ENCODE measurements around the gene SPATA46. TPM values are rescaled to one million over a fixed set of nuclear protein-coding genes. Genes with fewer than 3 reads are reported as not detected.

Gene SPATA46
- total RNA-seq, 1 experiment from 2014 or later: not detected

- CTCF ChIA-PET: interaction anchor here (0.5 to 1.0 kb wide), 2 partner anchors 16 to 420 kb away, joined by 3 read pairs; no protein-coding TSS in a partner anchor
- TF ChIP-seq CTCF (IDR thresholded peaks at IDR 0.05; ENCODE audit: unreplicated experiment): no peak
- peak; percentile 67 for DNase-seq
- H3K27me3 Mint-ChIP-seq (ENCODE audit: unreplicated experiment): no peaks in the 10 kb centered on the region
- H3K4me1 Mint-ChIP-seq (ENCODE audit: low read depth, unreplicated experiment): peaks cover 31% of the 10 kb centered on the region
- H3K9me3 Mint-ChIP-seq (ENCODE audit: low read depth, unreplicated experiment): no peaks in the 10 kb centered on the region
- peaks cover 10% of the 10 kb centered on the region for H3K36me3 Mint-ChIP-seq (ENCODE audit: insufficient read depth, unreplicated experiment)
- peak overlapping the region; percentile 26 for H3K27ac Mint-ChIP-seq (ENCODE audit: unreplicated experiment)
- no TSS peak for BruUV-seq (replicated peaks)
- intact Hi-C loops (cut with micrococcal nuclease; ENCODE audit: unreplicated experiment): no loop called here
- H3K4me3 Mint-ChIP-seq (ENCODE audit: low read depth, unreplicated experiment): no peak overlapping the region
These were observed 3.0 kb downstream of the SPATA46 start for GRCh38 chr1:162373541-162374260.

- TF ChIP-seq CTCF (IDR thresholded peaks at IDR 0.05; ENCODE audit: unreplicated experiment): no peak
- CTCF ChIA-PET: interaction anchor here (1.0 to 2.4 kb wide), 3 partner anchors 8 to 17 kb away, joined by 3 to 13 read pairs (median 3); partner anchors contain the start of gene C1orf226
- Mint-ChIP-seq H3K27ac (ENCODE audit: unreplicated experiment) (peak overlapping the region; percentile 50), H3K36me3 (ENCODE audit: insufficient read depth, unreplicated experiment) (peaks cover 10% of the 10 kb centered on the region), H3K27me3 (ENCODE audit: unreplicated experiment) (no peaks in the 10 kb centered on the region), H3K4me1 (ENCODE audit: low read depth, unreplicated experiment) (peaks cover 31% of the 10 kb centered on the region), H3K9me3 (ENCODE audit: low read depth, unreplicated experiment) (no peaks in the 10 kb centered on the region), H3K4me3 (ENCODE audit: low read depth, unreplicated experiment) (no peak overlapping the region)
- intact Hi-C loops (cut with micrococcal nuclease; ENCODE audit: unreplicated experiment): no loop called here
- no TSS peak for BruUV-seq (replicated peaks)
- DNase-seq: no peak
These were observed 3.6 kb downstream of the SPATA46 start for GRCh38 chr1:162373072-162373427.

- no TSS peak for BruUV-seq (replicated peaks)
- Mint-ChIP-seq H3K27me3 (ENCODE audit: unreplicated experiment) (no peaks in the 10 kb centered on the region), H3K27ac (ENCODE audit: unreplicated experiment) (peak overlapping the region; percentile 50), H3K9me3 (ENCODE audit: low read depth, unreplicated experiment) (no peaks in the 10 kb centered on the region), H3K4me3 (ENCODE audit: low read depth, unreplicated experiment) (no peak overlapping the region), H3K4me1 (ENCODE audit: low read depth, unreplicated experiment) (peaks cover 31% of the 10 kb centered on the region), H3K36me3 (ENCODE audit: insufficient read depth, unreplicated experiment) (peaks cover 10% of the 10 kb centered on the region)
- CTCF ChIA-PET: interaction anchor here (1.3 to 2.4 kb wide), 4 partner anchors 9 to 20 kb away, joined by 3 to 13 read pairs (median 3); partner anchors contain the start of gene C1orf226
- intact Hi-C loops (cut with micrococcal nuclease; ENCODE audit: unreplicated experiment): no loop called here
- no peak for DNase-seq
- TF ChIP-seq CTCF (IDR thresholded peaks at IDR 0.05; ENCODE audit: unreplicated experiment): no peak
These were observed 4.2 kb downstream of the SPATA46 start for GRCh38 chr1:162372159-162373071.

- no peak for DNase-seq
- no TSS peak for BruUV-seq (replicated peaks)
- intact Hi-C loops (cut with micrococcal nuclease; ENCODE audit: unreplicated experiment): no loop called here
- CTCF ChIA-PET: interaction anchor here (1.3 to 2.4 kb wide), 5 partner anchors 10 to 20 kb away, joined by 3 to 13 read pairs (median 3); partner anchors contain the start of gene C1orf226
- no peak for TF ChIP-seq CTCF (IDR thresholded peaks at IDR 0.05; ENCODE audit: unreplicated experiment)
- H3K9me3 Mint-ChIP-seq (ENCODE audit: low read depth, unreplicated experiment): no peaks in the 10 kb centered on the region
- H3K27ac Mint-ChIP-seq (ENCODE audit: unreplicated experiment): no peak overlapping the region
- H3K4me3 Mint-ChIP-seq (ENCODE audit: low read depth, unreplicated experiment): no peak overlapping the region
- no peaks in the 10 kb centered on the region for H3K27me3 Mint-ChIP-seq (ENCODE audit: unreplicated experiment)
- H3K4me1 Mint-ChIP-seq (ENCODE audit: low read depth, unreplicated experiment): peaks cover 31% of the 10 kb centered on the region
- H3K36me3 Mint-ChIP-seq (ENCODE audit: insufficient read depth, unreplicated experiment): peaks cover 10% of the 10 kb centered on the region
These were observed 5.0 kb downstream of the SPATA46 start for GRCh38 chr1:162371611-162372010.
